Measurements from ENCODE around the gene TARS3. TPM values are rescaled to one million over a fixed set of nuclear protein-coding genes. Genes with fewer than 3 reads are reported as not detected.

TARS3 gene
- total RNA-seq, 1 experiment from 2014 or later = 14.1 TPM

DNA sequence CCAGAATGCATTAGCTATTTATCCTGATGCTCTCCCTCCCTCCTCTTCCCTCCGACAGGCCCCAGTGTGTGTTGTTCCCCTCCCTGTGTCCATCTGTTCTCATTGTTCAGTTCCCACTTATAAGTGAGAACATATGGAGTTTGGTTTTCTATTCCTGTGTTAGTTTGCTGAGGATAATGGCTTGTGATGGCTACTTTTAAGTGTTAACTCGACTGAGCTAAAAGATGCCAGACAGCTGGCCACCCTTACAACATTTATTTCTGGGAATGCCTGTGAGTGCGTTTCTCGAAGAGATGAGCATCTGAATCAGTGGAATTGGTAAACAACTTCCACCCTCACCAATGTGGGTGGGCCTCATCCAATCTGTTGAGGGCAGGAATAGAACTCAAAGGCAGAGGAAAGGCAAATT, 47.3 kb downstream of the TARS3 start:
- no peak overlapping the region for H4K5ac ChIP-seq (ENCODE audit: insufficient read length, low read depth, low read length)
- H2BK120ac ChIP-seq (ENCODE audit: low read depth, low read length, poor library complexity, severe bottlenecking) = no peak overlapping the region
- no peak for DNase-seq
- no peak overlapping the region for H4K91ac ChIP-seq (ENCODE audit: insufficient read length, low read depth, low read length)
- H3K23ac ChIP-seq (ENCODE audit: insufficient read length, low read depth, low read length) = no peak overlapping the region
- no peak overlapping the region for H4K8ac ChIP-seq (replicated peaks; ENCODE audit: insufficient read length, low read depth, low read length)
- no peak overlapping the region for H3K14ac ChIP-seq (ENCODE audit: insufficient read depth, low read length)
- no peak overlapping the region for H2BK5ac ChIP-seq (ENCODE audit: insufficient read length, low read length)
- Mint-ChIP-seq H3K27ac (no peak overlapping the region), H3K4me3 (no peak overlapping the region), H3K9me3 (no peaks in the 10 kb centered on the region), H3K4me1 (peaks cover 6 to 7% of the 10 kb centered on the region in 2 experiments), H3K36me3 (ENCODE audit: insufficient read depth in 1 of 3, low read depth in 3 of 3) (peaks cover 0 to 29% (median 0%) of the 10 kb centered on the region in 3 experiments; a peak in 4 of 7 replicates), H3K27me3 (ENCODE audit: low read depth) (no peaks in the 10 kb centered on the region)
- no peak overlapping the region for H2AFZ ChIP-seq (ENCODE audit: low read length)
- H2BK15ac ChIP-seq (ENCODE audit: low read depth, low read length) = no peak overlapping the region
- H3K23me2 ChIP-seq (ENCODE audit: insufficient read length, low read depth, low read length, poor library complexity, severe bottlenecking) = no peaks in the 10 kb centered on the region
- no peaks in the 10 kb centered on the region for H4K20me1 ChIP-seq (ENCODE audit: control insufficient read depth, insufficient read depth, insufficient read length)
- no peak overlapping the region for H3K4ac ChIP-seq (ENCODE audit: low read depth, low read length)
- H3K9ac ChIP-seq (ENCODE audit: extremely low read depth, insufficient read length, low read length) = no peak overlapping the region
- no peak overlapping the region for H2AK5ac ChIP-seq (ENCODE audit: insufficient read length, low read length)
- H3T11ph ChIP-seq (ENCODE audit: low read length) = no peak overlapping the region
- H3K56ac ChIP-seq (ENCODE audit: insufficient read length, low read depth, low read length) = no peak overlapping the region
- H3K27me3 ChIP-seq (ENCODE audit: insufficient read depth, low read length) = no peaks in the 10 kb centered on the region
- H3K4me2 ChIP-seq (ENCODE audit: insufficient read depth, insufficient read length, low read length) = no peak overlapping the region
- H3K27ac ChIP-seq (ENCODE audit: insufficient read length, low read depth, low read length) = no peak overlapping the region
- no peaks in the 10 kb centered on the region for H3K79me1 ChIP-seq (ENCODE audit: insufficient read depth, low read depth, low read length, poor library complexity, severe bottlenecking)
- no peak overlapping the region for H2BK12ac ChIP-seq (ENCODE audit: insufficient read length, low read depth, low read length)
- no peaks in the 10 kb centered on the region for H3K79me2 ChIP-seq (ENCODE audit: insufficient read depth, low read length)
- no CpG with 5 or more reads among the region's 4 CpGs for WGBS (ENCODE audit: extremely low coverage, insufficient read length, low lambda C conversion rate)
- no peak for TF ChIP-seq CTCF (conservative IDR thresholded peaks at IDR 0.05)
- no peak overlapping the region for H3K18ac ChIP-seq (ENCODE audit: insufficient read length, low read depth, low read length)
- H3K4me1 ChIP-seq (ENCODE audit: insufficient read depth, low read length) = no peaks in the 10 kb centered on the region
- H2BK20ac ChIP-seq (ENCODE audit: low read depth, low read length, poor library complexity, severe bottlenecking) = no peak overlapping the region
- H3K9me3 ChIP-seq (ENCODE audit: control insufficient read depth, low read depth, low read length) = no peaks in the 10 kb centered on the region
